Ammon's horn (tissue), 1 donor: ENCODE measurements around the gene CD247.
A peak's percentile ranks its signal among the peaks of the same experiment; 100 is the strongest.

Experiments
- DNase-seq: peaks from one replicate; pipeline ENCODE4 v3.0.0-alpha.2; 2016; ENCODE audit warnings: low spot score

The CD247 gene

DNA sequence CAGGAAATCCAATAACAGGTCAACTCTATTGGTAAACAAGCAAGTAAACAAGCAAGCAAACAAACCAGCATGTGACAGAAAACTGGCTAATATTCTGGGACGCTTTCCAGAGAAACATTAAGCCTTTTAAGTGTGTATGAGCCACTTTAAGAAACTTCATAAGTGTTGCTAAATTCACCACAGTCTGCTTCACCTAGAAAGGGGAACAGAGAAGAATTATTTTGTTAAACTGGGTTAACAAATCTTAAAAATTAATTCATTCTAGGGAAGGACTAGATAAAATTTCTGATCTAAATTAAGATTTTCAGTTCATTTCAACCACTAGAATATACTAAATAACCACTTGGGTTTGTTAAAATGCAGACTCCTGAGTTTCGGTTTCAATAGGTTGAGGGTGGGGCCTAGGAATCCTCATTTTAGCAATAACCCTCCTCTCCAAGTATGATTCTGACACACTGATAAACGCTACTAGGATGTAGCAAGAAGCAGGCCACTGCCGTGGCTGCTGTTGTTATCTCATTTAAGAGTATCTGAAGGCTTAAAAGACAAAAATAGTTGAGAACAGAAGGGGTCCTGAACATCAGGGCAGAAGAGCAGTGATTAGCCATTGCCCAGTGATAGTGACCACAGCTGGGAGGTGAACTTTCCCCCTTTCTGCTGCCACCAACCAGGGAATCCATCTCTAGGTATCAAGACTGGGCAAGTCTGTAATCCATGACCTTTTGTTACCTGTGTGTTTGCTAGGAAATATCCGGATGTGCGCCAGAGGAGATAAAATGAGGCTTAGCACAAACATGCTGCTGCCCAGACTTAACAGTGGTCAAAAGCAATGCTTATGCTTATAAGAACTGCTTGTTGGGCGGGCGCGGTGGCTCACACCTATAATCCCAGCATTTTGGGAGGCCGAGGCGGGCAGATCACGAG lies 24.0 kb upstream of the CD247 start:
- DNase-seq: no peak

GRCh38 chr1:167541610-167542009 lies 23.3 kb upstream of the CD247 start:
- DNase-seq: no peak

DNA sequence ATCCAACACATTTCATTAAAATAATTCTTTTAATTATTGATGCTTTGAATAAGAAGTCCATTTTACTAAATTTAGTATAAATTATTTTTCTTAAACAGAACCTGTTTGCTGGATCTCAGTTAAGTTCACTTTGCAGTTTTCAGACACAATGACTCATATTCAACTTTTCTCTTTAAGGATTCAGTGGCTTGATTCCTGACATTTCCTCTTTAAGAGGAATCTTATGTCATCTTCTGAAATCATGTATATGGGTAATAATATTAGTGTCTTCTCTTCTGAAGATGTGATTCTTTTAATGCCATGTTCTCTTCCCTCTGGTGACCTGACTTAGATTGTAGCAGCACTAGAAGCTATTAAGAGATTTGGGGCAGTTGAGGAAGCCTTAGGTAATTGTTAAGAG lies 22.7 kb upstream of the CD247 start:
- DNase-seq: no peak

DNA sequence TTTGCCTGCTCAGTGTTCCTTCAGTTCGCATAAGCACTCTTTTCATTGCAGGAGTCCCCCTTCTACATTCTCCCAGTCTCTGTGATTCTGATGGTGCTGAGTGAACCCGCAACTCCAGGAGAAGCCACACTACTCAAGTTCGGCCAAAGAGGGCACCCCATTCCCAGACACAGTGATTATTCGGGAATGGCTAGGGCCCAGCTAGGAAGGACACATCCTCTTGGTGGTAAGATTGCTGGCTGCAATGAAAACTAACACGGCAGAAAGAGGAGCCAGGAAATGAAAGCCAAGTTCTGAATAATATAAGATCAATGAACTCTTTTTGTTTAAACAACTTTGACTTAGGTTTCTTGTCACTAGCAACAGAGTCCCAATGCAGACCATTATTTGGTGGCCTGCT lies 20.3 kb upstream of the CD247 start:
- no peak for DNase-seq

GRCh38 chr1:167533851-167534300 lies 15.5 kb upstream of the CD247 start:
- peak; percentile 76 for DNase-seq

- DNase-seq: no peak
These were observed 14.9 kb upstream of the CD247 start for GRCh38 chr1:167532964-167533824.

GRCh38 chr1:167532375-167532774 lies 14.0 kb upstream of the CD247 start:
- DNase-seq: no peak

GRCh38 chr1:167529829-167530474 lies 11.6 kb upstream of the CD247 start:
- DNase-seq: peak; percentile 69

DNA sequence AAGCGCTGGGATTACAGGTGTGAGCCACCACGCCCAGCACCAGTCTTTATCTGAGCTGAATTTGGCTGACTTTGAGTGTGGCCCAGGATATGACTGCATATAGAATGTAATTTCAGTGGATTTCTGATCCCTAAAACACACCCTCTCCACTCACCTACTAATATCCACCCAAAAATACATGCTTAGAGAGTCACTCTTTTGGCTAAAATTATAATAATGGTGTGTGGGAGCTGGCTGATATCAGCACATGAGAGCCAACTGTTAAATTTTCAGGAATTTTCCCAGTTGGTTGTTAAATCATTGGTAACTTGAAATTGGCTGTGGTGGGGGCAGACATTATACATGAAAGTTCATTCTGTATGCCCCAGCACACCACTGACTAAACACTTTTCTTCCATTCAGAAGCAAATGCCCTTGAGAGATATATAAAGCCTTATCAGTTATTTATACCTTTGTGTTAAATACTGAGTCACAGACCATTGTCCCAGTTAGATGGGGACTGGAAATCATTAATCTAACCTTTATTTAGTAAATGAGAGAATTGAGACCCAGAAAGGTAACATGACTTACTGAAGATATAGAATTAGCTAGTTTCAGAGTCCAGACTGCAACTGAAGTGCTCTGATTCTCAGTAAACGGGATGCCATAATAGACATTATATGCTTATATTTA lies 9.9 kb upstream of the CD247 start:
- no peak for DNase-seq

DNA sequence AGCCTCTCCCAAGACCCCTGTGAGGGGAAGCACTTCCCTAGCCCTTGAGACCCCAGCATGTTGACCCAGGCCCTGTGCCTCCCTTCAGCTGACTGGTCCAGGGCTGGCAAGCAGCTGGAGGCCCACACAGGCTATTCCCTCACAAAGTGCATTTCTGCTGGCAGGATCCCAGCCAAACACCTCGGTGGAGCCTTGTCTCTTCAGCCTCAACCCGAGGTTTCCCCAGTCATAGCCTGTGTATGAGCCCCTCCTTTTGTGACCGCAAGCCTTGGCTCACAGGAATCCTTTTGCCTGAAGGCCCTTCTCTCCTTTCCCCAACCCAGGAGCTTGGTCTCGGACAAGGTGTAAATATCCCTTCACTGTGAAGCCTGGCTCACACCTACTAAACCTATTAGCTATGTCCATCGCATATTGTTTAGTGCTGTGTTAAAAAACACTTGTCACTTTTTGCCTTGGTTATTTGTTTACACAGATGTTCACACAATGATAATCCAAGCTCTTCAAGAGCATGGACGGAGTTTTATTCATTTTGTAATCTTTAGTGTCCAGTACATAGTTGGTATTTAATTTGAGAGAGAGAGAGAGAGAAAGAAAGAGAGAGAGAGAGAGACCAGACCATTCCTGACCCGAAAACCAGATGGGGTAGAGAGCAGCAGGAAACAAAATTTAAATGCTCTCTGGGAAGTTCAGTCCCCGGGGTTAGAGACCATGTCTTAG lies 8.5 kb upstream of the CD247 start:
- DNase-seq: no peak

- peak; percentile 95 for DNase-seq
These were observed 6.3 kb upstream of the CD247 start for GRCh38 chr1:167524651-167525050.

GRCh38 chr1:167522246-167522645 lies 3.9 kb upstream of the CD247 start:
- DNase-seq: no peak

- DNase-seq: peak; percentile 61
These were observed 2.4 kb upstream of the CD247 start for GRCh38 chr1:167520711-167521206.

- no peak for DNase-seq
These were observed 596 bp downstream of the CD247 start for GRCh38 chr1:167517535-167518330.

DNA sequence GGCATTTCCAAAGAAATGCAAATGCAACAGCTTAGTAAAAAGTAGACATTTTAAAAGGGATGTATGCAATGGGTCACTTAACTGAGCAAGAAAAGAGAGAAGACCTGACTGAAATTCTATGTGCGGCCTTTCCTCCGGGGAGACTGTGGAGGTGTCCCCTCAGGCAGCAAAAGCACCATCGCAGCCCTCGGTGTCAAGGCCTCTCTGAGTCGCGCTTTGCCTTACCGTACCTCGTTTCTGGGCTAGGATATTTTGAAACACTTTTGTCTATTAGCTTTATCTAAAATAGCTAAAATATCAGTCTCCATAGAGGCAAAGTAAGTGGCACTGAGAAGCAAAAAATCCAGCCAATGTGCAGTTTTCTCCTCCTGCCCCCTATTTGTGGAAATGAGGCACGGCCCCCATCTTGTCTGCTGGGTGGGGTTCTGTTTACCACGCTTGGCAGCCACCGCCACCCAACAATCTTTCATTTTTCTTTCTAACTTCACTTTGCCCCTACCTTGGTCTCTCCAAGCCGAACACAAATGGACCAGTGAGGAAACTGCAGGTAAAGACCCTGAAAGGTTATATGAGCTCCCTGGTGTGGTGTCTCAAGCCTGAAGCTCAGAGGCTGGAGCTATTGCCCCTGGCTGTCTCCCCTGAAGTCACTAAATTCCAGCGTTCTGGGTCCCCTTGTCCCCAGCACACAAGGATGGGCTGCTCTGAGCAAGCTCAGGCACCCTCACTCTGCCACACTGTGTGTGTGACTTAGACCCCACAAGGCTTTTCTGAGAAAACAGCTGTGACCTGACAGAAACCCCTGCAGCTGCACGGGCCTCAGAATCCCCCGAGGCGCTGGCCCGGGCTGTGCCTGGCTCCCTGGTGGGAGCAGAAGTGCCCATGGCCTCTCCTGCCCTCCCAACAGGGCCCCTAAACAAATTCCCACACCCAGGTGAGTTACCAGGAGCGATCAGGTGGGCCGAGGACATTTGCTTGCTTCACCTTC lies 1.6 kb downstream of the CD247 start:
- no peak for DNase-seq

- no peak for DNase-seq
These were observed 2.4 kb downstream of the CD247 start for GRCh38 chr1:167515893-167516321.

- no peak for DNase-seq
These were observed 2.9 kb downstream of the CD247 start for GRCh38 chr1:167515461-167515860.

DNA sequence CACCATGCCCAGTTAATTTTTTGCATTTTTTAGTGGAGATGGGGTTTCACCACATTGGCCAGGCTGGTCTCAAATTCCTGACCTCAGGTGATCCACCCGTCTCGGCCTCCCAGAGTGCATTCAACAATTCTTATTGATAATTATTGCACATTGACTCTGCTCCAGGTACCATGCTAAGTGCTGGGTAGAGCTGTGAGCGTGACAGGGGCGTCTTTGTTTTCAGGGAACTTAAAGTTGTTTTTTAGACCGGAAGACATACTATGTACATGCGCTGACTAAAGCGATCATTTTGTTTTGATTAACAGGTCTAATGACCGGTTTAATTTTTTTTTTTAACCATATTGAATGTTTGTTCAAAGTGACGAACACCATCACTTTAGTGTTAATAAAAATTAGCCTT lies 4.0 kb downstream of the CD247 start:
- no peak for DNase-seq
